HG03460 (cell line): ENCODE results near the gene RSPH9.

Experiments used
- ATAC-seq: cut with Tn5 transposase; IDR thresholded peaks from one replicate; pipeline ENCODE4 v1.9.1; 2021; ENCODE audit not compliant: unreplicated experiment

RSPH9 gene

GRCh38 chr6:43644940-43645612 is at the start of gene RSPH9:
TSS of gene RSPH9 (plus strand) at chr6:43645036. CDS start at chr6:43645099, 63 bp downstream.
- peak; percentile 74 for ATAC-seq

DNA sequence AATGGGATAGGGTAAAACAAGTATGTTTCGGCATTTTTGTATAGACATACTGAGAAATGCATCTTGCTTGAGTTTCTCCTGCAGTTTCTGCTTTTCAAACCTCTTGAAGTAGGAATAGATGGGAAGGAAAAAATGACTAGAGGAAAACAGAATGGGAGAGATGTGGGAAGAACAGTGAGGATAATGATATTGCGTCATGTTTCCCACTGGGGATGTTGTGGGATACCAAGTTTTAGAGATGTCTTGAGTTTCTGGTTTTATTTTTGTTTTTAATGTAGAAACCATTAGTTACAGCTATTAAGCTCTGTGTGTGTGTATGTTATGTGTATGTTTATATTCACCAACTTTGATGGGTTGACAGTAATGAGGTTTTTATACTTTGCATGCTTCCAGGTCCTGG is 44.2 kb upstream of the RSPH9 start:
- ATAC-seq = no peak

- no peak for ATAC-seq
Observed at GRCh38 chr6:43604174-43604573, 40.7 kb upstream of the RSPH9 start.

- no peak for ATAC-seq
Observed at GRCh38 chr6:43606019-43606418, 38.8 kb upstream of the RSPH9 start.

GRCh38 chr6:43608310-43608763 is 36.5 kb upstream of the RSPH9 start:
- no peak for ATAC-seq

GRCh38 chr6:43608807-43609206 is 36.0 kb upstream of the RSPH9 start:
- ATAC-seq = no peak

GRCh38 chr6:43609402-43609801 is 35.4 kb upstream of the RSPH9 start:
- no peak for ATAC-seq

DNA sequence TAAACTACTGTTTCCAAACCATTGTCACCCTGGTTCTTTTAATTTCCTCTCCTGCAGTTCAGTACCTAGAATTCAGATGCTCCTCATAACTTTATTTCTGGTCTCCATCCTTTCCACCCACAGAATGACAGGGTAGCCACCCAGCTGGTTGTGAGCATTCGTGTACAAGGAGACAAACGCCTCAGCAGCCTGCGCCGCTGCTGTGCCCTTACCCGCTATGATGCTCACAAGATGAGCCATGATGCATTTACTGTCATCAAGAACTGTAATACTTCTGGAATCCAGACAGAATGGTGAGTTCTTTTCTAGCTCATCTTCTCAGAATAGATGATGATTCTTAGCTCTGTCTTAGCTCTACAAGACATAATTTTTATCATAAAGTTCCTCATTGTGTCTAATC is 34.4 kb upstream of the RSPH9 start:
- no peak for ATAC-seq

DNA sequence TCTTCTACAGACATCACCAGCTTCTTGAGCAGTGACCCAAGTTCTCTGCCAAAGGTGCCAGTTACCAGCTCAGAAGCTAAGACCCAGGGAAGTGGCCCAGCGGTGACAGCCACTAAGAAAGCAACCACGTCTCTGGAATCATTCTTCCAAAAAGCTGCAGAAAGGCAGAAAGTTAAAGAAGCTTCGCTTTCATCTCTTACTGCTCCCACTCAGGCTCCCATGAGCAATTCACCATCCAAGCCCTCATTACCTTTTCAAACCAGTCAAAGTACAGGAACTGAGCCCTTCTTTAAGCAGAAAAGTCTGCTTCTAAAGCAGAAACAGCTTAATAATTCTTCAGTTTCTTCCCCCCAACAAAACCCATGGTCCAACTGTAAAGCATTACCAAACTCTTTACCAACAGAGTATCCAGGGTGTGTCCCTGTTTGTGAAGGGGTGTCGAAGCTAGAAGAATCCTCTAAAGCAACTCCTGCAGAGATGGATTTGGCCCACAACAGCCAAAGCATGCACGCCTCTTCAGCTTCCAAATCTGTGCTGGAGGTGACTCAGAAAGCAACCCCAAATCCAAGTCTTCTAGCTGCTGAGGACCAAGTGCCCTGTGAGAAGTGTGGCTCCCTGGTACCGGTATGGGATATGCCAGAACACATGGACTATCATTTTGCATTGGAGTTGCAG is 31.0 kb upstream of the RSPH9 start:
- ATAC-seq = no peak

GRCh38 chr6:43614396-43614730 is 30.5 kb upstream of the RSPH9 start:
- ATAC-seq = no peak

GRCh38 chr6:43616725-43617472 is 27.9 kb upstream of the RSPH9 start:
- no peak for ATAC-seq

DNA sequence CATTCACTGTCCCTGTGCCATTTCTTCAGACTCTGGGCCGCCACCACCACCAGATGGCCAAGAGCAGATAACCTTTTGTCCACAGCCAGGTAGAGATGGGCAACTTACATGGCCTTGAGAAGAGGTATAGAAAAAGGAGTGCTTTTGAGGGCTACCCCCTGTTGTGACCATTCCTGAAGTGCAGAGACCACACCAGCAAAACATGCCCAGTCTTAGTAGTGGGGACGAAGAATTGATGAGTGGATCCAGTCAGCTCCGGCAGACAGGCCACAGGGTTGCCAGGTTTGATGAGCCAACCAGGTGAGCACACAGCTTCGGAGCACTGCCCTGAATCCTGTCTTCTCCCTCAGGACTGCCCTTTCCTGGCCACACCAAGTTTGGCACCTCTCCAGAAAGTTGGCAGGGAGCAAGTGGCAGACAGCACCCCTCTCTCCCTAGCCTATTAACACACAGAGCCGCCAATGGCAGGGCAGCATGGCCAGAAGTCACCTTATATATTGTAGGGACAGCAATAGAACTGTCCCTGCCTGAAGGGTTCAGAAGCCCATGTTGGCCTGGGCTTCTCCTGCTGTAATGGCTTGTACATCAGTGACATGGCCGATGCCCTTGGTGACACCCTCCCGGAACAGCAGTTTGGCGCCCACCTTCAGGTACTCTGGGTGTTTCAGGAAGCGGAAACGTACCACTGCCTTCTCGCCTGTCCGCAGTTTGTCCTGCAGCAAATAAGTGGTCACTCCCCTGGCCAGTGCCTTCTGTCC is 23.6 kb upstream of the RSPH9 start:
- no peak for ATAC-seq

- ATAC-seq = no peak
Observed at GRCh38 chr6:43621836-43622180, 23.0 kb upstream of the RSPH9 start.

GRCh38 chr6:43622541-43622940 is 22.3 kb upstream of the RSPH9 start:
- no peak for ATAC-seq

DNA sequence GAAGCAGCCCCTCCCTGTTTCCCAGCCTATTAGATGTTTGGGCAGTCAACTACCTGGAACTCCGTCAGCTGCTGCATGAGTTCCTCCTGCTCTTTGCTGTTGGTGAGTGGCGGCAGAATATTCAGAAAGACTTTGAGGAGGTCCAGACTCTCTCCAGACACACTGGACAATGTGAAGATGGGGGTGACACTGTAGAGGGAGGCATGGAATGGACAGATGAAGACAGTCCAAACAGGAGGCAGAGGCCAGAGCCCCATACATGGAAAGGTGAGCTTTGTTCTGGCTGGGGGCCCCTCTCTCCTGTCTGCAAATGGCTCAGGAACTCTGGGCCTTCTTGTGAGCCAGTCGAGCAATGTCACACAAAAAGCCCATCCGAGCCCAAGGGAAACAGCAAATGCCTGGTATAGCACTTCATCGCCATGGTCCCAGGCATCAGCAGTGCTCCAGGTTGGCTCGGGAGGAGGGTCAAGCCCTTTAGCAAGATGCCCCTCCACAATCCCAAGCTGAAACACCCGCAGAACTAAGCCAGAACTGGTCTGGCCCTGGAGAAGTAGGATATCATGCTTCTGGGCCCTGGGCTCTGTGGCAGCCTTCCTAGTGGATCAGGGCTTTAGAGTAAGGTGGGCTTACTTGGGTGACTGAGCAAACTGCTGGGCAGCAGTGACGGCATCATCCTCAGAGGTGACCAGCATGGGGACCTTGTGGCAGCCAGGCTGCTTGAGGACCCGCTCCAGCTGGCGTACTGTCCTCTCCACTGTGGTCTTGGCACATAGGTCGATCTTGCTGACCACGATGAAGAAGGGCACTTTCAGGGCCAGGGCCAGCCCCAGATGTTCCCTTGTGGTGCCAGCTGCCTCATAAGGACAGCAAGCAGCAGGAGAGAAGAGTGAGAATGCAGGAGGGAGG is 20.7 kb upstream of the RSPH9 start:
- no peak for ATAC-seq

DNA sequence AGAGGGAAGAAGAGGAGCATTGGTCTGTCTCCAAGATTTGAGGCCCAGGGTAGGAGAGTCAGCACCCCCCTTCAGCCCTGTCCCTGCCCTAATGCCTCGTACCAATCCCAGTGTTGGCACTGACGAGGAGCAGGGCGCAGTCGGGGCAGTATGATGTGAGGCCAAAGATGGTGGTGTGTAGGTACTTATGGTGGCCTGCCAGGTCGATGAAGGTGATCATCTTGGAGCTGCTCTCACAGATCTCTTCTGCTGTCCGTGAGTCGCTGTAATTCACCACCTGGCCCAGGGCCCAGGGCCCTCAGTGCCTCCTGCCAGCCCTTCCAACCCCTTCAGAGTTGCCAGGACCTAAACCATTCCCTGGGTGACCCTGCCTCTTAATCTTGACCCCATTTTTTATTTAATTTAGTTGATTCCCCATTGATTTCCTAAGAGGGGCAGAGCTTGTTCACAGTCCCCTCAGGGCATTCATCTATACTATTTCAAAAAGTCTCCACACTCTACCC is 20.0 kb upstream of the RSPH9 start:
- ATAC-seq = no peak

GRCh38 chr6:43625393-43625992 is 19.3 kb upstream of the RSPH9 start:
- ATAC-seq = no peak

- no peak for ATAC-seq
Observed at GRCh38 chr6:43627008-43627825, 17.6 kb upstream of the RSPH9 start.
